Measurements from ENCODE around the gene INPP5D.

The INPP5D gene

GRCh38 chr2:233211548-233211895, 151.4 kb downstream of the INPP5D start:
- H3K4me2 ChIP-seq (ENCODE audit: low read length), result peak overlapping the region; percentile 74
- H3K4me3 ChIP-seq (ENCODE audit: low read length), result no peak overlapping the region
- peaks cover 10% of the 10 kb centered on the region for H3K4me1 ChIP-seq (ENCODE audit: control insufficient read depth, insufficient read depth, low read length)
- H3K27me3 ChIP-seq (ENCODE audit: control insufficient read depth, insufficient read depth, low read length), result peaks cover 35% of the 10 kb centered on the region
- no peak overlapping the region for H3K9ac ChIP-seq (ENCODE audit: low read depth, low read length)
- H3K36me3 ChIP-seq (ENCODE audit: insufficient read depth, low read length), result no peaks in the 10 kb centered on the region
- no peaks in the 10 kb centered on the region for H3K9me3 ChIP-seq (replicated peaks; ENCODE audit: low read length)

- H3K4me2 ChIP-seq (ENCODE audit: low read length), result no peak overlapping the region
- H3K9ac ChIP-seq (ENCODE audit: low read depth, low read length), result no peak overlapping the region
- H3K36me3 ChIP-seq (ENCODE audit: insufficient read depth, low read length), result no peaks in the 10 kb centered on the region
- H3K4me3 ChIP-seq (ENCODE audit: low read length), result no peak overlapping the region
- H3K27me3 ChIP-seq (ENCODE audit: control insufficient read depth, insufficient read depth, low read length), result peaks cover 28% of the 10 kb centered on the region
- no peaks in the 10 kb centered on the region for H3K9me3 ChIP-seq (replicated peaks; ENCODE audit: low read length)
- peaks cover 10% of the 10 kb centered on the region for H3K4me1 ChIP-seq (ENCODE audit: control insufficient read depth, insufficient read depth, low read length)
Observed at GRCh38 chr2:233213011-233213410, 152.9 kb downstream of the INPP5D start.

DNA sequence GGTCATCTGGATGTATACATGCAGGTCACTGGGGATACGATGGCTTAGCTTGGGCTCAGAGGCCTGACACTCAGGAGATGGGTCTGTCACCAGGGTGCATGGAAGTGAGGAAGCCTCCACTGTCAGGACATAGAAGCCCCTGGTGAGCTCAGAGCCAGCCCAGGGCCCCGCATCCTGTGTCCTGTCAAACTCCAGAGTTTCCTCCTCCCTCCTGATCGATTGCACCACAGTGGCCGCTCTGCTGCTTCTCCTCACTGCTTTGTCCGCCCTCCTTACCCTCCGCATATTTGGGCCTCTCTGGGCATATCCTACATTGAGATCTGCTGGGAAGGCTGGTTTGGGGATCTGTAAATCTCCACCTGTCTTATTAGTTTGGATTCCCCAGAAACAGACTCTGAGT, 153.8 kb downstream of the INPP5D start:
- H3K27me3 ChIP-seq (ENCODE audit: control insufficient read depth, insufficient read depth, low read length), result peaks cover 19% of the 10 kb centered on the region
- H3K36me3 ChIP-seq (ENCODE audit: insufficient read depth, low read length), result no peaks in the 10 kb centered on the region
- no peaks in the 10 kb centered on the region for H3K9me3 ChIP-seq (replicated peaks; ENCODE audit: low read length)
- no peak overlapping the region for H3K4me3 ChIP-seq (ENCODE audit: low read length)
- H3K4me1 ChIP-seq (ENCODE audit: control insufficient read depth, insufficient read depth, low read length), result peaks cover 10% of the 10 kb centered on the region
- H3K9ac ChIP-seq (ENCODE audit: low read depth, low read length), result no peak overlapping the region
- H3K4me2 ChIP-seq (ENCODE audit: low read length), result no peak overlapping the region

DNA sequence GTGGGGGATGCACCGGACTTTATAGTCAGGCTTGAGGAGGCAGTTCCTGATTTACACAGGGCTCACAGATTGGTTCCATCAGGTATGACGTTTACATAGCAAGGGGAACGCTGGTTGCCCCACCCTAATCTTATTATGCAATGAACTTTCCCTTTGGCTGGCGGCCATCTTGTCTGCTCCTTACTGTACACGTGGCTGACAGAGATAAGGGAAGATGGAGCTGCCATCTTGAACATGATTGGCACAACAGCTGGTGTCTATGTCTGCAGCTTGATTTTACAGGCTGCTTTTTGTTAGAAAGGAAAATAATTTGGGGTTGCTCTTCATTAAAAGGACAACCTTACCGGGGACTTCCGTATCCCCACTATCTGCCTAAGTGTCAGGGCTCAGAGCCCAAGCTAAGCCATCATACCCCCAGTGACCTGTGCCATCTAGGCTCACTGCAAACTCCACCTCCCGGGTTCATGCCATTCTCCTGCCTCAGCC, 157.8 kb downstream of the INPP5D start:
- Histone ChIP-seq H3K9ac (ENCODE audit: low read depth, low read length) (no peak overlapping the region), H3K27me3 (ENCODE audit: control insufficient read depth, insufficient read depth, low read length) (peaks cover 6% of the 10 kb centered on the region), H3K4me3 (ENCODE audit: low read length) (no peak overlapping the region), H3K9me3 (replicated peaks; ENCODE audit: low read length) (no peaks in the 10 kb centered on the region), H3K4me2 (ENCODE audit: low read length) (no peak overlapping the region), H3K36me3 (ENCODE audit: insufficient read depth, low read length) (no peaks in the 10 kb centered on the region), H3K4me1 (ENCODE audit: control insufficient read depth, insufficient read depth, low read length) (no peaks in the 10 kb centered on the region)

DNA sequence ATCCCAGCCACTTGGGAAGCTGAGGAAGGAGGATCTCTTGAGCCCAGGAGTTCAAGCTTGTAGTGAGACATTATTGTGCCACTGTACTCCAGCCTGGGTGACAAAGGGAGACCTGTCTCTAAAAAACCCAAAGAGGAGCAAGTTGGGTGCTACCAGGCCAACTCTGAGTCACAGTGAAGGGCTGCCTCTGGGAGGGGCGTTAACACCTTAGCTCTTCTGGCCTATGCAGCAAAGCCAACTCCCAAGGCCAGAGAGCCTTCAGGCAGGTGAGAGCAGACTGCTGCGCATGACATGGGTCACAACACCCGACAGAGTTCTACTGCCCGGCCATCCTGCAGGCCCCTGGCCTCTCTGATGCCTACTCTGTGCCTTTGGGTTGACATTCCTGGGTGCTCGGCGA, 158.7 kb downstream of the INPP5D start:
- no peak overlapping the region for H3K9ac ChIP-seq (ENCODE audit: low read depth, low read length)
- no peaks in the 10 kb centered on the region for H3K9me3 ChIP-seq (replicated peaks; ENCODE audit: low read length)
- no peaks in the 10 kb centered on the region for H3K4me1 ChIP-seq (ENCODE audit: control insufficient read depth, insufficient read depth, low read length)
- H3K4me3 ChIP-seq (ENCODE audit: low read length), result no peak overlapping the region
- no peaks in the 10 kb centered on the region for H3K36me3 ChIP-seq (ENCODE audit: insufficient read depth, low read length)
- H3K4me2 ChIP-seq (ENCODE audit: low read length), result no peak overlapping the region
- peaks cover 10% of the 10 kb centered on the region for H3K27me3 ChIP-seq (ENCODE audit: control insufficient read depth, insufficient read depth, low read length)

GRCh38 chr2:233219848-233220247, 159.7 kb downstream of the INPP5D start:
- no peaks in the 10 kb centered on the region for H3K9me3 ChIP-seq (replicated peaks; ENCODE audit: low read length)
- peaks cover 17% of the 10 kb centered on the region for H3K27me3 ChIP-seq (ENCODE audit: control insufficient read depth, insufficient read depth, low read length)
- no peak overlapping the region for H3K4me3 ChIP-seq (ENCODE audit: low read length)
- H3K4me1 ChIP-seq (ENCODE audit: control insufficient read depth, insufficient read depth, low read length), result no peaks in the 10 kb centered on the region
- no peak overlapping the region for H3K4me2 ChIP-seq (ENCODE audit: low read length)
- no peak overlapping the region for H3K9ac ChIP-seq (ENCODE audit: low read depth, low read length)
- no peaks in the 10 kb centered on the region for H3K36me3 ChIP-seq (ENCODE audit: insufficient read depth, low read length)

- Histone ChIP-seq H3K9me3 (replicated peaks; ENCODE audit: low read length) (no peaks in the 10 kb centered on the region), H3K27me3 (ENCODE audit: control insufficient read depth, insufficient read depth, low read length) (peaks cover 33% of the 10 kb centered on the region), H3K9ac (ENCODE audit: low read depth, low read length) (no peak overlapping the region), H3K4me2 (ENCODE audit: low read length) (no peak overlapping the region), H3K4me1 (ENCODE audit: control insufficient read depth, insufficient read depth, low read length) (no peaks in the 10 kb centered on the region), H3K4me3 (ENCODE audit: low read length) (no peak overlapping the region), H3K36me3 (ENCODE audit: insufficient read depth, low read length) (no peaks in the 10 kb centered on the region)
Observed at GRCh38 chr2:233221378-233222063, 161.4 kb downstream of the INPP5D start.

- Histone ChIP-seq H3K4me2 (ENCODE audit: low read length) (no peak overlapping the region), H3K9me3 (replicated peaks; ENCODE audit: low read length) (no peaks in the 10 kb centered on the region), H3K27me3 (ENCODE audit: control insufficient read depth, insufficient read depth, low read length) (peaks cover 40% of the 10 kb centered on the region), H3K4me3 (ENCODE audit: low read length) (no peak overlapping the region), H3K4me1 (ENCODE audit: control insufficient read depth, insufficient read depth, low read length) (no peaks in the 10 kb centered on the region), H3K36me3 (ENCODE audit: insufficient read depth, low read length) (no peaks in the 10 kb centered on the region), H3K9ac (ENCODE audit: low read depth, low read length) (no peak overlapping the region)
Observed at GRCh38 chr2:233223059-233223894, 163.1 kb downstream of the INPP5D start.

DNA sequence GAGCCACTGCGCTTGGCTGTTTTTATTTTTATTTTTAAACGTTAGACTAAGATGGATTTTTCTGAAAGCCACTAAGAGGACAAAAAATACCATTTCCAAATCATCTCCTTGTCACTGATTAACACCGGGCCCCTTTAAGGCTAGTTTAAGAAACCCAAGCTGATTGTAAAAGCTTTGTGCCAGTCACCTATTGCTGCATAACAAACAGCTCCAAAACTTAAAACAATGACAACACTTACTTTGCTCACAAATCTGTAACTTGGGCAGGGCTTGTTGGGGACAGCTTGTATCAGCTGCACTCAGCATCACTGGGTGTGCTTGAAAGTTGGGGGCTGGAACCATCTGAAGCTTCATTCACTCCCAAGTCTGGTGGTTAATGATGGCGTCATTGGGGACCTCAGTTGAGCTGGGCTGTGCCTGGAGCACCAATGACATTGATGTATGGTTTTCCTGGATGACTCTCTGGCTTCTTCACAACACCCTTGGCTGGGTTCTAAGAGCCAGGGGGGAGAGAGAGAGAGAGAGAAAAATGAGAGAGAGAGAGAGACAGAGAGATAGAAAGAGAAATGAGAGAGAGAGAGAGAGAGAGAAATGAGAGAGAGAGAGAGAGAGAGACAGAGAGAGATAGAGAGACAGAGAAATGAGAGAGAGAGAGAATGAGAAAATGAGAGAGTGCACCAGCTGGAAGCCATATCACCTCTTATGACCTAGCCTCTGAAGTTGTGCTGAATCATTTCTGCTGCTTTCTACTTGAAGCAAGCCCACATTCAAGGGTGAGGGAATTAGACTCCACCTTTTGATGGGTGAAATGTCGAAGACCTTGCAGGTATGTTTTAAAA, 165.3 kb downstream of the INPP5D start:
- Histone ChIP-seq H3K9ac (ENCODE audit: low read depth, low read length) (no peak overlapping the region), H3K36me3 (ENCODE audit: insufficient read depth, low read length) (no peaks in the 10 kb centered on the region), H3K4me2 (ENCODE audit: low read length) (no peak overlapping the region), H3K27me3 (ENCODE audit: control insufficient read depth, insufficient read depth, low read length) (peaks cover 41% of the 10 kb centered on the region), H3K4me1 (ENCODE audit: control insufficient read depth, insufficient read depth, low read length) (no peaks in the 10 kb centered on the region), H3K9me3 (replicated peaks; ENCODE audit: low read length) (no peaks in the 10 kb centered on the region), H3K4me3 (ENCODE audit: low read length) (no peak overlapping the region)

GRCh38 chr2:233226511-233227031, 166.4 kb downstream of the INPP5D start:
- Histone ChIP-seq H3K4me3 (ENCODE audit: low read length) (no peak overlapping the region), H3K36me3 (ENCODE audit: insufficient read depth, low read length) (no peaks in the 10 kb centered on the region), H3K27me3 (ENCODE audit: control insufficient read depth, insufficient read depth, low read length) (peaks cover 39% of the 10 kb centered on the region)

DNA sequence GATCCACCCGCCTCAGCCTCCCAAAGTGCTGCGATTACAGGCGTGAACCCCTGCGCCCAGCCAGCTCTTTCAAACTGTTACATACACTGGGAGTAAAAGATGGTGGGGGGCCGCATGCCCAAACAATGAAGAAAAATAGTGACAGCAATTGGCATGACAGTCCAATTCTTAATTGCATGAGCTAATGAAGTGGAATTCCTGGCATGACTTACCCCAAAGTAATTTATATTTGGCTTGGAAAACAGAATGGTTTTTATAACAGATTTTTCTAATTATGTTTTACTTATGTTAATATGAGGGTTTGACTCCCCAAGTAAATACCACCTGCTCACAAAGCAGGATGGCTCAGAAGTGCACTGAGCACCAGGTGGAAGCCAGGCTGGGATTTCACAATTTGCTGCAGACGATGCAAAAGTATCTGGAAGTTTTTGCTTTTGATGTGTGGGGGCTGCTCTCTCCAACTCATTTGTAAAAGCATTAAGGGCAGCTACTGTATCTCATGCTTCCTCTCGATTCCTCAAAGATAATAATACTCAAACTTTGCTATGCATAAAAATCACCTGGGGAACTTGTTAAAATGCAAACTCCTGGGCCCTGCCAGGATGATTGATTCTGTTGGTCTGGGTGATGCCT, 167.3 kb downstream of the INPP5D start:
- H3K9ac ChIP-seq (ENCODE audit: low read depth, low read length), result no peak overlapping the region
- no peaks in the 10 kb centered on the region for H3K4me1 ChIP-seq (ENCODE audit: control insufficient read depth, insufficient read depth, low read length)
- H3K9me3 ChIP-seq (replicated peaks; ENCODE audit: low read length), result no peaks in the 10 kb centered on the region
- no peaks in the 10 kb centered on the region for H3K36me3 ChIP-seq (ENCODE audit: insufficient read depth, low read length)
- H3K27me3 ChIP-seq (ENCODE audit: control insufficient read depth, insufficient read depth, low read length), result peaks cover 42% of the 10 kb centered on the region
- no peak overlapping the region for H3K4me2 ChIP-seq (ENCODE audit: low read length)
- H3K4me3 ChIP-seq (ENCODE audit: low read length), result no peak overlapping the region

More at GRCh38 chr2:233226511-233227031, 166.4 kb downstream of the INPP5D start:
- Histone ChIP-seq H3K9ac (ENCODE audit: low read depth, low read length) (no peak overlapping the region), H3K4me2 (ENCODE audit: low read length) (no peak overlapping the region), H3K4me1 (ENCODE audit: control insufficient read depth, insufficient read depth, low read length) (no peaks in the 10 kb centered on the region), H3K9me3 (replicated peaks; ENCODE audit: low read length) (no peaks in the 10 kb centered on the region)
